ENCODE measurements around the gene GLI3.

The GLI3 gene

DNA sequence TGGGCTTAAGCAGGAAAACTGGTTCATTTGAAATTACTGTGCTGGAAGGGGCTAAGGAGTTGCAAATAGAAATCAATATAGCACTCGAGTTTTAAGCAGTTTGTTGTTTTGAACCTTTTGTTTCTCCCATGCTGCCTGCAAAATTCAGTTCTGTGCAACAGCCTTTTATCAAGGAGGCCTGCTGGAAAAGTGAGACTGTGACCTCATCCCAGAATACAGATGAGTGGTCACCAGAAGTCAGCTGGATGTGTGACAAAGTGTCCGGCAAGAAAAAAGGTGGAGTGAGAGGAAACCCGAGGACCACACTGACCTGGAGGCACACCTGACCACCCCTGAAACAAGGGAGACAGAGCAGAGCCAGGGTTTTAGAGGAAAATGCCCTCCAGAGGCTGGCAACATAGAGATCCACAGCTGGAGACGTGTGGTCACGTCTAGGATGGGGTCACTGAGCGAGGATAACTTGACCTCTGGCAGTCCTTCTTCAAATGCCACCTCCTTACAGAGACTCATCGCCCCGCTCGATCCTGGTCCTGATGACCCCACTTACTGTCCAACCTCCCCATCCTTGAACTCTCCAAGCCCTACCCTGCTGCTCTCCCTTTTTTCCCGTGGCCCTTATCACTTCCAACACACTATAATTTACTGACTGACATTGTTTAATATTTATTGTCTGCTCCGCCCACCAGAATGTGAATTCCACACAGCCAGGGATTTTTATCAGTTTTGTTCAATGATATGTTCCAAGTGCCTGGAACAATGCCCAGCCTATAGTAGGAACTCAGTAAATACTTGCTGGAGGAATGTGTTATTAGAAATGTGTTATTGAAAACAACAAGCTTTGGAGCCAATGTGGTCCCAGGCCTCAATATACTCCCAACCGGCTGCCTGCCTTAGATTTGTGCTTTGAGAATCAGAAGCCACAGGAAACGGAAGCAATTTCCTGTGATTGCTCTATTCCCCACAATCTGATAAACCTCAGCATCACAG, 243.8 kb downstream of the GLI3 start:
- no peak for DNase-seq

DNA sequence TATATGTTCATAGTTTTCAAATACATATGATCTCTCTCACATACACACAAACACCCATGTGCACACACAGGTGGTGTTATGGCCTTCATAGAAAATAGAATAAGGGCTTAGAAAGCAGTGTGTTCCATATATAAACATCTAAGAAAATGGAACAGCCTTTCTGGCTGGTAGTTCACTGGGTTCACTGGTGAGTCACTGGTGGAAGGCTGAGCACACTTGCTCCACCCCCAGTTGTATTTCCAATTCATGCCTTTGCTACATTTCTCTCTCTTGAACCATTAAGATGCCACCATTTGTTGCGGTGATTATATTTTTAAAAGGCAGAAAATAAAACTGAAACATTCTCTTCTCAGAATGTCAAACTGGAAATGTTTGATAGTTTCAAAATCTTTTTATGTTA, 252.1 kb downstream of the GLI3 start:
- no peak for DNase-seq

DNA sequence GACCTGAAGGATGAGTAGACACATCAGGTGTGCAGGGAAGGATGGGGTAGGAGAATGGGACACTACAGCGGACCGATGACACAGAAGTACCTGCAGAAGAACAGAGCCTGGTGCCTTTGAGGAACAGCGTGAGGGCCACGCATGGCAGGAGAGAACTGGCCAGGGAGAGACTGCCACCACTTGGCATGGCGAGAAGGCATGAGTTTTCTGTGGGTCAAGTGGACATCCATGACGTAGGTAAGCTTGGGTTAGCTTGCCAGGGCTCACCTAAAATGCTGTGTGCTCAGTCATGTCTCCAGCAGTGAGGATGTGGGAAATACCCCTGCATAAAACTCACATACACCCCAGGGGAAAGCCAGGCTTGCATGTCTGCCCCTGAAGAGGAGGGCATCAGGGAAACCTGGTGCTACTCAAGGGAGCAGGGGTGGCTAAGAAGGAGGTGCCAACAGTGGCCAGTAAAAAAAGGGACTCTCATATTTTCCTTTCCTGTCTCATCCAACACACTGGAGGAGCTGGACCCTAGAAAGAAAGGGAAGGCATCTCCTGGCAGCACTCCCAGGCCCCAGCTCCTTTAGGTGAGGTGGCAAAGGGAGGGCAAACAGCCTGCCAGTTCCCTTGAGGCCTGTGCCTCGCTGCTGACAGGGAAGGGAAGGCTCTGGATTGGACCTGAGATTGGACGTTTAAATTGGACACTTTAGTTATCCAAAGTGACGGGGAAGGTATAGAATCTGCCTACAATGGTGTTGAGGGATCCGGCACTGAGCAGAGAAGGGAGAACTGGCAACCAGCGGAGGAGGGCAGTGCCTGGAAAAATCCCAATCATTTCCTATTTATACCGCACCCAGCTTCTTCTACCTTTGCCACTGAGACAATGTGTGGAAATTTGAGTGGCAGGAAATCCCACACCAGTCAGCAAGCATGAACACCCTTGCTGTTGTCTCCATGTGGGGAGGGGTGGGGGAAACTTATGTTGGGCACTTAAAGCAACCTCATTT, 255.7 kb downstream of the GLI3 start:
- DNase-seq = no peak

DNA sequence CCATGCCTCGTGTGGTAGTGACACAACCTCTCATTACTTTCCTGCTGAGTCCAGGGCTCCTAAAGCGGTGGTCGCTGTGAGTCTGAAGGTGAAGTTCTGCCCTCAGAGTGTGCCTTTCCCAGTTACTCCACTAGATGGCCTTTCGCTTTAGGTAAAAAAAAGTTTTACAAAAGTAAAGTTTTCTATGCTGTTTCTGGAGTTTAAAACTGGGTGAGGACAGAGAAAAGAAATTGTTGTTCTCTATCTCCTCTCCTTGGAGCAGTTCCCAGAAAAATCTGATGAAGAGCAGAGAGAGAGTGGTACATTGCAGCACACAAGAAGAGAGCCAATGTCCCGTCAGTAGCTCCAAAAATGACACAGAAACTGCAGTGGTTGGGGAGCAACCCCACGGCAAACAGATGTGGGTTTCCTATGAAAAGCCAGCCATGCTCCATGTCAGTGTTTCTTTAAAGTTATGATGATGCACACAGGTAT, 257.1 kb downstream of the GLI3 start:
- no peak for DNase-seq

DNA sequence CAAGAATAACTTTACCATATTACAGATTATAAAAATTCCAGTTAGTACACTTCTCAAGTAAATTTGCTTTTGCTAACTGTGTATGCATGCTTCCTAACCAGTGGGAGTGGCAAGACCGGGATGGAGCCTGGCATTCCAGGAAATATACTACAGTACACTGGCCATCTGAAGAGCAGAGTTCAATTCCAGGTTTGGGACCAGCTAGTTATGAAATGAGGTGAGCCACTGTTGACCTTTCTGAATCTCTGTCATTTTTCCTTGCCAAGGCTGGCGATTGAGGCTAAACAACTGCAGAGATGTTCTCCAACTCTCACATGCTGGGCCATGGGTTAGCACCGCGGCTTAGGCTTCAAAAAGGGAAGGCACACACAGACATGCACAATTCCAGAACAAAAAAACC, 258.2 kb downstream of the GLI3 start:
- no peak for DNase-seq

DNA sequence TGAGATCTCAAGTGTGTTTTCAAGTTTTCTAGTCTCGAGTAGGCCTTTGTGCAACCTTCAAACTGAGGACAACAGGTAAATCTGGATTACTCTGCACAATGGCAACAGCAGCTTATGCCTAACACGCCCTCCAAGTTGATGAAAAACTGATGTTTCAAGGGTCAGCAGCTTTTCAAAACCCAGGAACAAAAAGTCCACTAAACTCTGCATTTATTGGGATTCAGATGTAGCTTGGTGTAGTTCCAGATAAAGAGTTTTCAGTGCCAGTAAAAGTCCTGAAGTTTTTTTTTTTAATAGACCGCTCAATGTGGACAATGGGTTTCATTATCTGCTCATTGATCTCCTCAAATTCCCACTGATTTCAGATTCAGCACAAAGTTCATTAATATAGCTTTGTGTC, 259.3 kb downstream of the GLI3 start:
- DNase-seq = no peak

DNA sequence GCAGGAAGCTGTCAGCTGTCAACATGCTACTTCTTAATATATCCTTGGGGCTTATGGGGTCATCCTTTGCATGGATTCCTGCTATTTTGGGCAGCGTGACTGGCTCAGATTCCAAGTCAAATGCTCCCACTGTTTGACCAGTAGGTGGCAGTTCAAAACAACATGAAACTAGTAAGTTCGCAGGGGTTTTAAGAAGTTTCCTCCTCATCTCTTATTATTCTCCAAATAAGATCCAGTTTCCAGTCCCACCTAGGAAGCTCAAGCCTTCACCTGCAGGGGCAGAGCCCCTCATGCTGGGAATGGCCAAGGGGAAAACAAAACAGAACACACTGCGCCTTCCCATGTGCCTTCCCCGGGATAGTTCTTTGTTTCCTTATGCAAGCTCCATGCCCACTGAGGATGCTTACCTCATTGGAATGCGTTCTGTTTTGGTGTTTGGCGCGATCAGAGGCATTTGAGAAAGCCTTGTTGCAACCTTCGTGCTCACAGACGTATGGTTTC, 259.8 kb downstream of the GLI3 start:
- peak; percentile 63 for DNase-seq

DNA sequence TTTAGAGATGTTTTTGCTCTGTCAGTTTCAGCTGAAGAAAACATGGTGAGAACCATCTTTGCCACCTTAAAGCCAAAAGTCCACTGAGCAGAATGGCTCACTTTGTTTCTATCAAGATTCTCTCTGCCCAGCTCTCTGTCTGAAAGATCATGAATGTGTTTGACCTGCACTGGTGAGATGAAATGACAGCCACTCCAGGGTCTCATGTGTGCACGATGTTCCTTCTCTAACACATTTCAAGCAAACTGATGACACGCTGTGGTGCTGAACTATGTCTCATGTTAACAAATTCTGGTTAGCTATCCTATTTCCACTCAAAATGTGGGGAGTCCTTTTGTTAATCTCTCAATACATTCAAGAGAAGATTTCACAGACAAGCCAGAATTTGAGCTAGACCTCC, 260.6 kb downstream of the GLI3 start:
- DNase-seq = no peak

DNA sequence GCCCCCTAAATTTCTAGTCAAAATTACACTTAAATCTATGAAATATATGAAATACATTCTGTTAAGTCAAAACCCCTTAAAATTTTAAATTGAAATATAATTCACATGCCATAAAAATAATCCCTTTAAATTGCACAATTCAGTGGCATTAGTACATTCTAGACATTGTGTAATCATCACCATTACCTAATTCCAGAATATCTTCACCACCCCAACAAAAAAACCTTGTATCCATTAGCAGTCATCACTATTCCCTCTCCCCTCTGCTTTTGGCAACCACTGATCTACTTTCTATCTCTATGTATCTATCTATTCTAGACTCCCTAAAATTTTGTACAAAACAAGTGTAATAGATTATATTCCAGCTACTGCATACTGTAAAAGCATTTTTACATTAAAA, 261.2 kb downstream of the GLI3 start:
- DNase-seq = no peak

DNA sequence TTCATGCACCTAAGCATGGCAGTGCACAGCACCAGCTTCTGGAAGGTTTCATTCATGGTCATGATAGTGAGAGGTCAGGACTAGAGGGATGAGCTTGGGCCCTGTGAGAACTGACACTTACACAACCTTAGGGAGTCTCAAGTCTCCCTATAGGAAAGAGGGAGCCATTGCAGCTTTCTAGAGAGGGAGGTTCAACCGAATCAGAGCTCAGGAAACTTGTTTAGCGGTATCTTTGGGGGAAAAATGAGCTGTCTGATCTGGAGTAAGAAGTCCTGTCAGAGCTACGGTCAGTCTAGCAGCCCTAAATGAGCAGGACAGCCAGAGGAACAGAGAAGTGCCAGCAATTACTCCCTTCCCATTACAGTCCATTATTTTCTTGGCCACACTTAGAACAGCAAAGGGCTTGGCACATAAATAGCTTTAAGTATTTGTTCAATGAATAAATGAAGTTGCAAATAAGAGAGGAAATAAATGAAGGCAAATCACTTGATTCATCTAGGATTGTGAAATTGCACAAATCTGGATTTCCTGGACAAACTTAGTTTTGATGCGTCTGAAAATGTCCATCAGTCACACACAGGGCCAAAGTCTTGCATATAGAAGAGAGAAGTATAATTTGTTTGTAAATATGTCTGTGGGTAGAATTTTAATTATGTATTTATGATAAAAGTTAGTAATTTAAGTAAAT, 262.0 kb downstream of the GLI3 start:
- DNase-seq = no peak

DNA sequence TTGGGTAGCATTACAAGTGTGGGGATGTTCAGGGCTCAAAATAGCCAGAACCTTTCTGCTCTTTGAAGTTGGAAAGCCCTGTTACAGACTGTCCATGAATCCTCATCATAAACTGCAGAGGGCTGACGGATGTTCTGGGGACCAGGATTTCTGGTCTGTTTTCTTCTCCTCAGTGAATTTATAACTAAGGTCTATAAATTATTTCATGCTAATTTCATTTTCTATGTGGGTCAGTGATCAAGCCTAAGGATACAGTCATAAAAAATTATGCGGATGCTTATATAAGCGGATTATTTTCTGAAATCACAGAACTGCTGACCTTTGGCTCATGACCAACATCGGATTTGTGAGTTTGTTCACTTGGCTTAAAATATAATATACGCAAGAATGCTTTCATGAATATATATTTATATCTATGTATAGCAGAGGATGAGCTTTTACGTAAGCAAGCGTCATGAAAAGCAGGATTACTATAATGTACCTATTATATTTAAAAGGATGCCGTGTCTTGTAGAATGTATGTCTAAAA, 263.7 kb downstream of the GLI3 start:
- no peak for DNase-seq

DNA sequence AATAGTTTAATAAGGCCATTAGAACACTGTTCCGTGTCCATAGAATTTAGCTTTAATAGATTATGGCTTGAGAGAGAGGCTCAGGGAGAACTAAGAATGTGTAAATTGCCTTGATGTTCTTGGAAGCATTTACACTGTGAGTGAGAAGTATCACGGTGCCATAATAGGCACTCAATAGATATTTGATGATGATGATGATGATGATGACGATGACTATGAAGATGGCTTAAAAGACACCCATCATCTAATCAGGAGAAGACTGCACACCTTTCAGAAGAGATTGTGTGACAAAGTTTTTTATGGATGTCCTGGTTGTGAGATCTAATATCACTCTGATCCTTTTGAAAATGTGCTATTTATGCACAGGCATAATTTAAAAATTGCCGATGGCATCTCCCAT, 264.2 kb downstream of the GLI3 start:
- no peak for DNase-seq

DNA sequence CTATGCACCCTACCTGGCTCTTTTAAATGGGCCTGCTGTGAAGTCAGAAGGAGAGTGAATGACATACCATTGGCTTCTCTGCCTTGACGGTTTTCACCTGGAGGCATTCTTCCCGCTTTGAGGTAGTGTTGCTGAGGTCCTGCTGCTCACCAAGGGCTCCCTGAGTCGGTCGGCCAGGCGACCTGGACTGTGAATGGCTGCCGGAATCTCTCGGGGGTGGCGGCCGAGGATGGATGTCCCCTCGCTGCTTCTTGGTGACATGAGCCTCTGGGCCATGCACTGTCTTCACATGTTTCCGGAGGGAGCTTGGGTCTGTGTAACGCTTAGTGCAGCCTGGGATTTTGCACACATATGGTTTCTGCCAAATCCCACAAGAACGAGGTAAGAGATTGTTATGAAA, 264.7 kb downstream of the GLI3 start:
- no peak for DNase-seq

DNA sequence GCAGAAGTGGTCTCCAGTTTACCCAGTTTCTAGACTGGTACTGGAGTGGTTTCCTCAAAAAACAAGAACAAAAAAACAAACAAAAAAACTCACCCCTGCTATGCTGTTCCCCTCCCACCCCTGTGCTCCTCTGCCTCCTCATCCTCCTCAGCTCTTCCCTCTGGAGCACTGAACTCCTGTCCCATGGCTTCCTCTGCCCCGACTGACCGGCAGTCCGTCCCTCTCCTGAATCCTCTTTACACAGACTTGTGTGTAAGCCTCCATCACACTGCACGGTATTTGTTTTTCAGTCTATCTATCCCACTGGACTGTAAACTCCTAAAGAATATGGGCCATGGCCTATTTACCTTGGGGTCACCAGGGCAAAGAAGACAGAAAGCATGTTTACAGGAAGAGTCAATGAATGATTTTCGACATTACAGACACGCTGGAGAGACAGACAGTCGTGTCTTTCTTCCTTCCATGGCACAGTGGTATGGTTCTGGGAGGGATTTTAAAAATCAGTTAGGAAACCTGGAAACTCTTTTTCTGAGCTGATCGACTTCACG, 265.3 kb downstream of the GLI3 start:
- no peak for DNase-seq

DNA sequence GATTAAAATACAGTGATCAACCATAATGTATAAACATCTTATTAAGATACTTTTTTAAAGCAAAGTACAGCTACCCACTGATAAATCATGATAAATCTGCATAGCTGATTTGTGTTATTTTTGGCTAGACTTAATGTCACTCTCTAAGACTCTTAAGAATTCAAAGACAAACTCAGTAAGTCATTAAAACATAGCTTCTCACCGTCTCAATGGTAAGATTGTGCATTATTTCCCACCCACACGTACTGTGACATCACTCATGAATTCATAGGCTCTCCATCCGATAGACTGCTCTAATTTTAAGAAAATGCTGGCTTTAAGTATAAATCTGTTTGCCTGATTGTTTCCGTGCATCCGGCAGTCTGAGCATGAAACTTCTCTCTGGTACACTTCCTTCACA, 266.1 kb downstream of the GLI3 start:
- no peak for DNase-seq

DNA sequence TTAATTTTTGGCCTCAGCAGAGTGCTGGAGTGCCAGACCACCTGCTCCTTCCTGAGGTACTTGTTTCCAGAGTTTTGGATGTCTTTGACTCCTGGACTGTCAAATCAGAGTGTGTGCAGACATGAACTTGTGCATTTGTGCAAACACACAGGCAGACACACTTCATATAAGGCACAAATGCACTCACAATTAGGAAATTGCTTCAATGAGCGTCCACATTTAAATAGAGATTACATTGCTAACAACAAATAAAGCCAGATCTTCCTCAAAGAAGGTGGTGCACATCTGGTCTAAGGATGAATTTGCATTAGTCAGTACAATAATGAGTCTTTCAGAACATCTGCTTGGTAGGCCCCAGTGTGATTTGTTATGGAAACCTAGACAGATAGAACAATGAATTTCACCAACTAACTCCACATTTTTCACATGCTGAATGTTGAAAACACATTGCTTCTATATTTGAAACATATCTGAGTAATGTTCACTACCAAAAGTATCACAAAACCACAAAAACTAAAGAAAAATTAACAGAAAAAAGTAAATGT, 267.4 kb downstream of the GLI3 start:
- no peak for DNase-seq

DNA sequence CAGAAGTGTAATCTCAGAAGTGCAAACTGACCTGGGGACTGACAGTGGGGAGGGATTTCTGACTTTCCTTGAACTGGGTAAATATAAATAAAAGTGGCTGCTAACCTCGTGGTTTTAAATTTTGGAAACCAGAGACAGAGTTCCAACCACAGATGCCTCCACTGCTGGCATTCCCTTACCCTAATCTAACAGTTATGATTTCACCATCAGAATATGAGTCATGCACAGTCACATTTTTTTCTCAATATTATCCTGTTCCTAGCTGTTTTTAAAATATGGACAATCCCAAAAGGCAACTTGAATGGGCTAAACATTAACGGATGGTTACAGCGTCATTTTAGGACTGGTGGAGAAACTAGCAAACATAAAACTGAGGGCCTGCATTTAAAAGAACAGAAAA, 269.9 kb downstream of the GLI3 start:
- DNase-seq = no peak

DNA sequence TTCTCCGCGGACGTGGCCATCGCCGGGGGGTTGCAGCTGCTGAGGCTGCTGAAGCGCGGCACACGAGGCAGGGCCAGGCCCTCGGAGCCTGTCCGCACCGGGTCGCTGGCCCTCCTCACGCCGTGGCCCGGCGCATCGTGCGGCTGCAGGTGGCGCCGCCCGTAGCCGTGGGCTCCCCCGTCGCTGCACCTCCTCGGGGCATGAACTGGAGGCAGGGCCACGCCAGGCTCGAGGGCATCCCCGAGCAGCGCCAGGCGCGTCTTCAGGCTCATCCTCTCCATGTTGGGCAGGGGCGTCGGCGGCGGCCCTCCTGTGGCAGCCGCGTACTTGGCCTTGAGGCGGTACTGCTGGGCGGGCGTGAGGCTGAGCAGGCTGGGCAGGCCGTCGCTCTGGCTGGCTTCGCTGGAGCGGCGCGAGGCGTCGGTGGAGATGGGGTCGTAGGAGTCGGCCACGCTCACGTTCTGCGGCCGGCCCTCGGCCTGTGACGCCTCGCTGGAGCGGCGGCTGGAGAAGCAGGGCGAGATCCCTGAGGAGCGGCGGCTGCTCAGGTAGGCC, 271.0 kb downstream of the GLI3 start:
- DNase-seq = no peak

DNA sequence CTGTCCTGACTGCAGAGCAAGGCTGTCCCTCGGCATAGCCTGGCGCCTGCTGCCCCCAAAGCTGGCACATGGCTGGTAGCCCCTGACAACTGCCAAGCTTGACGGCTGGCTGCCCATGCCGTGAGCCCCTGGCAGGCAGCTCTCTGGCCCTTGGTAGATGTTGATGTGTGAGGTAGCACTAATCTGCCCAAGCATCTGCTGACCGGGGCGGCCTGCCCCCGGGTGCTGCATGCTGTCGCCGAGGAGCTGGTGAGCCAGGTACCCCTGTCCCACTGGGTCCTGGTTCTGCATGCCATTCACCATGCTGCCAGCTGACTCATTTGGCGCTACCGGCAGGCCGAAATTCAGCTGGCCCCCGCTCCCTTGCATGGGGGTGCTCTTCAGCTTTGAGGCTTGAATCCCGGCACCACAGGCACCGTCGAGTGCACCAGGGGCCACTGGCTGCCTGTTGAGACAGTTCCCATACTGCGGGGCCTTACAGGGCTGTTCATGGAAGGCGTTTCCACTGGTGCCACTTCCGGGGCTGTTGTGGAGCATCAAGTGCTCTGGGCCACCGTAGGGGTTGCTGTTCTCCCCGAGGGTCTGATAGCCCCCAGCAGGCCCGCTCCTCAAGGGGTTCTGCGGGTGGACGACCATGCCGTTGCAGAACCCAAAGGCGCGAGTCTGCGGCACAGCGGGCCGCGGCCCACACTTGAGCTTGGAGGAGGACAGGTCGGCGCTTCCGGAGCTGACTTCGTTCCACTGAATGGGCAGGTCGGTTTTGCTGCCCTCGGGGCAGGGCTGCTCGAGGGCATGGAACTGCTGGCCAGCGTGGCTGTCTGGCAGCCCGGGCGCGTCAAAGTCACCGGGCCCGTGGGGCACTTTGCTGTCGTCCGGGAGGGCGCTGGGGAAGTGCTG, 271.9 kb downstream of the GLI3 start:
- DNase-seq = no peak

DNA sequence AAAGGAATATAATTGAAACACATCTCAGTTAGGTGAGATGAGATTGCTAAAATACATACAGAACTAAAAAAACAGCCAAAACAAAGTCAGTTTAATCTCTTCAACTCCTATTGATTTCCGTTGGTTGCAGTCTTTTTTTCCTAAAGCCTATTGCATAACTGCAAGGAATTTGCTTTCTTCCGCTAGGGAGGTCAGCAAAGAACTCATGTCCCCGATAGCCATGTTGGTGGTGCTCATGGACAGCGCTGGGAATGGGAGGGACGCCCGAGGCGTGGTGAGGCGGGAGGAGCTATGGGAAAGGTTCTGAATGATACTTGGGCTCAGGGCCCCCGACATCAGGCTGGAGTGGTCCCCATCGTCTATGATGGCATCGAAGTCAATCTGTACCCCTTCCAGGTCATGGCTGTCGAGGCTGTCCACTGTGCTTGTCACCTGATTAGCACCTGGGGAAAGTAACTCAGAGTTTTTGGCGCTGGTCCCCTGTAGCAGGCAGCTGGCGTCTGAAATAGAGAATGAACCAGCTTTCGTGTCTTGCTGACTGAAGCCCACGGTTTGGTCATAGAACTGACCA, 272.7 kb downstream of the GLI3 start:
- DNase-seq = no peak
